MG63 (cell line): Measurements from ENCODE around the gene TTC6. TPM values are rescaled to one million over a fixed set of nuclear protein-coding genes. Genes with fewer than 3 reads are reported as not detected.

Experiments used
- DNase-seq: peaks from one replicate; pipeline ENCODE4 v3.0.0-alpha.2; 2020
- H3K27me3 ChIP-seq: fragments of 250-450 bp; sonication (Bioruptor Pico); 2 replicates; pipeline ENCODE4 v1.5.1; 2020; ENCODE audit warnings: mild to moderate bottlenecking, moderate library complexity
- H3K36me3 ChIP-seq: fragments of 250-450 bp; sonication (Bioruptor Pico); 2 replicates; pipeline ENCODE4 v1.5.1; 2020; ENCODE audit warnings: mild to moderate bottlenecking, moderate library complexity
- H3K4me3 ChIP-seq: fragments of 250-450 bp; sonication (Bioruptor Pico); 2 replicates; pipeline ENCODE4 v1.5.1; 2020; ENCODE audit warnings: mild to moderate bottlenecking, moderate library complexity
- H3K9me3 ChIP-seq: fragments of 250-450 bp; sonication (Bioruptor Pico); 2 replicates; pipeline ENCODE4 v1.5.1; 2020; ENCODE audit warnings: mild to moderate bottlenecking, moderate library complexity
- total RNA-seq: library from RNA; depleted of rRNA; stranded (reverse); fragments of >200 nt; shearing (Covaris generic); gene quantifications from 2 replicates; pipeline ENCODE4 v1.2.3, GENCODE V29; 2014; ENCODE audit warnings: low replicate concordance

Gene TTC6
- total RNA-seq, 1 experiment from 2014 or later = not detected

GRCh38 chr14:37602605-37603453 is 7.4 kb downstream of the TTC6 start:
- Histone ChIP-seq H3K36me3 (no peaks in the 10 kb centered on the region), H3K9me3 (no peaks in the 10 kb centered on the region), H3K27me3 (0 out of 2 replicates have a peak, but pooled peaks cover 6% of the 10 kb centered on the region), H3K4me3 (no peak overlapping the region)
- no peak for DNase-seq

DNA sequence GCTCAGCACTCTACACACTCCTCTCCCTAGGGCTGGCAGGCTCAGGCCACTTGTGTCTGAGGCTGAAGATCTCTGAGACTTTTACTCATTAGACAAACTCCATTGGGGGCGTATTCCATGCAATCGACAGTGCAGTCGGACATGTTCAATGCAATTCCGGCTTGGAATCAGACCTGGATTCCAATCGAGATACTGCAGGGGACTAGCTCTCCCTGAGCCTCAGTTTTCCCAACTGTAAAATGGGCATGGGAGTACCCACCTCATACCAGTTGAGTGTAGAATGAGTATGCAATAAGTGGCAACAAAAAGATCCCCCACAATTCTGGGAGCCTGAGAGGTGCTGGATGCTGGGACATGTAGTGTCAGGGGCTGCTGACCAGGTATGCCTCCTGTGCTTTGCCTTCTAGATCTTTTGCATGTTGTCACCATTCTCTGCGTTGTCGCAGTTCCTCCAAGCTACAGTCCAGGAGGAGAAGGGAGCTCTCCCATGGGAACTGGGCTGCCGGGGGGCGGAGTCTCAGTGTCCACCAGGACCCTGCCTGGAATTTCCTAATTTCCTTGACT is 8.3 kb downstream of the TTC6 start:
- Histone ChIP-seq H3K27me3 (0 out of 2 replicates have a peak, but pooled peaks cover 6% of the 10 kb centered on the region), H3K36me3 (no peaks in the 10 kb centered on the region), H3K9me3 (no peaks in the 10 kb centered on the region), H3K4me3 (no peak overlapping the region)
- DNase-seq = no peak

DNA sequence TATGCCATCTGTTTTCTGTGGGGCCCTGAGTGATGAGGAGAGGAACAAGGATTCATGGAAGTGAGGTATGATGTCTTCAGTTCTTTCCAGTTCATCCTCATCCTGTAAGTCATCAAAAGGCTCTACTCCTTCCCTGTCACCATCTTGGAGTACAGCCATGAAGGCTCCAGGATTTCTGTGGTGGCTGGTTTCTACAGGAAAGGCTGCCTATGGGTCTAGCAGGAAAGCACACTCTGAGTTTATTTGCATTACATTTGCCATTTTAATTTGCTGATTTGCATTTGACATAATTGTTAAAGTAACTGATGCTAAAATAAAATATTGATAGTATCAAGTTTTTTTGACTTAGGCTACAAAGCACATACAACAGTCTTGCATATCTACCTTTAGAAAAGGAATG is 11.2 kb downstream of the TTC6 start:
- Histone ChIP-seq H3K9me3 (no peaks in the 10 kb centered on the region), H3K36me3 (no peaks in the 10 kb centered on the region), H3K27me3 (0 out of 2 replicates have a peak, but pooled peaks cover 6% of the 10 kb centered on the region), H3K4me3 (no peak overlapping the region)
- DNase-seq = no peak

- DNase-seq = no peak
- Histone ChIP-seq H3K27me3 (0 out of 2 replicates have a peak, but pooled peaks cover 6% of the 10 kb centered on the region), H3K36me3 (no peaks in the 10 kb centered on the region), H3K4me3 (no peak overlapping the region), H3K9me3 (no peaks in the 10 kb centered on the region; the same call in 1 of the 2 replicates)
These were observed 13.2 kb downstream of the TTC6 start for GRCh38 chr14:37608649-37609048.

DNA sequence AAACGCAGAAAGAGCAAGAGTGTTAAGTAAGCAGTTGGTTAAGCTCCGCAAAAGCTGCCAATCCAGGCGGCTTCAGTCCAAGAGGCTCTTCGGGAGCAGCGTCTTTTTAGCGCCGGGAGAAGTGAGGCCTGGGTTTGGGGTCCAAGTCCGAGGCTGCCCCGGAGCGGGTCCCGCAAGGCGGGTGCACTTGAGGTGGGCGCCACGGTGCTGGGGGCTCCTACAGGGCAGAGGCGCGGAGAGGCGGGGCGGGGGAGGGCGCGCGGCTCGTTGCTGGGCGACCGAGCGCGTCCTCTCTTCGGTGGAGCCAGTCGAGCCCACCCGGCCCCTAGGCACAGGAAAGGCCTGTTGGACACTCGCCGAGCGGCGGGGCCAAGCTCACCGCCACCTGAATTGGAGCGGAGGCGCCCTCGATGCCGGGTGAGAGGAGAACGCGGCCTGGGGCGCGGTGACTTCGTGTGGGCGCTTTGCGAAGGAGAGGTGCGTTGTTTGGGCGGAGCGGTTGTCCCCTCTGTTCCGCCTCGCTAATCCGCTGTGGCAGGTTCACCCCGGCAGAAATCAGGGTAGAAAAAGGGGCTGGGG is 15.6 kb downstream of the TTC6 start:
- no peaks in the 10 kb centered on the region for H3K36me3 ChIP-seq
- no peak overlapping the region for H3K4me3 ChIP-seq
- peaks cover 9% of the 10 kb centered on the region; the same call in 1 of the 2 replicates for H3K9me3 ChIP-seq
- H3K27me3 ChIP-seq = no peaks in the 10 kb centered on the region
- DNase-seq = no peak

DNA sequence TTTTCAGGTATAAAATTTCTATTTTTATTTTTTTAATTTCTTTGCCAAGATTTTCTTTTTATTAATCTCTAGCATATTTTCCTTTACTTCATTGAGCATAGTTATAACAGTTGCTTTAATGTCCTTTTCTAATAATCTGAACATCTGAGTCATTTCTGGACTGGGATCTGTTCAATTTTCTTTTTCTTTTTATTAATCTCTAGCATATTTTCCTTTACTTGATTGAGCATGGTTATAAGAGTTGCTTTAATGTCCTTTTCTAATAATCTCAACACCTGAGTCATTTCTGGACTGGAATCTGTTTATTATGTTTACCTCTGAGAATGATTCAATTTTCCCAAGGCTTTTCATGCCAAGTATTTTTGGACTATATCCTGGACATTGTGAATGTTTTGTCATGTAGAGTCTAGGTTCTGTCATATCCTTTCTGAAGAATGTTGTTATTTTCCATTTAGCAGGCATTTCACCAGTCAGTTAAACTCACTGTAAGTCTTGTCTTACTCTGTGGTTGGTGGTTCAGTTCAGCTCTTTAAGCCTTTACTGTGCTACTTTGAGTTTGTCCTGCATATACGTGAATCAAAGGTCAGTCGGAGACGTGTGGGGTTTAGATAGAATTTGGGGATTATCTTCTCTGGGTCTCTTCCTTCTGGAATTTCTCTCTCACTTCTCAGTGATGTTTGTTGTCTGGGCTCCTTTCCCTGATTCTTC is 20.3 kb downstream of the TTC6 start:
- H3K4me3 ChIP-seq = no peak overlapping the region
- DNase-seq = no peak
- H3K9me3 ChIP-seq = peaks cover 11% of the 10 kb centered on the region; the same call in 1 of the 2 replicates
- H3K27me3 ChIP-seq = no peaks in the 10 kb centered on the region
- no peaks in the 10 kb centered on the region for H3K36me3 ChIP-seq

DNA sequence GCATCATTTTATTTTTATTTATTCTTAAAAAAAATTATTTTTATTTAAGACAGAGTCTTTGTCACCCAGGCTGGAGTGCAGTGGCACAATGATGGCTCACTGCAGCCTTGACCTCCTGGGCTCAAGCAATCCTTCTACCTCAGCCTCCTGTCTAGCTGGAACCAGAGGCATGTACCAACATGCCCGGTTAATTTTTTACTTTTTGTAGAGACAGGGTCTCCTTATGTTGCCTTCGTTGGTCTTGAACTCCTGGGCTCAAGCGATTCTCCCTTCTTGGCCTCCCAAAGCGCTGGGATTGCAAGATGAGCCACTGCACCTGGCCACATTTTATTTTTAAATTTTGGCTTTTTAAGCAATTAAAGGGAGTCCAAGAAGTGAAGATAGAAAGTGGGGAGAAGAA is 21.4 kb downstream of the TTC6 start:
- Histone ChIP-seq H3K9me3 (peaks cover 11% of the 10 kb centered on the region; the same call in 1 of the 2 replicates), H3K36me3 (no peaks in the 10 kb centered on the region), H3K4me3 (no peak overlapping the region), H3K27me3 (no peaks in the 10 kb centered on the region)
- DNase-seq = no peak

- DNase-seq = no peak
- H3K27me3 ChIP-seq = no peaks in the 10 kb centered on the region
- H3K4me3 ChIP-seq = no peak overlapping the region
- H3K36me3 ChIP-seq = no peaks in the 10 kb centered on the region
- H3K9me3 ChIP-seq = peaks cover 11% of the 10 kb centered on the region; the same call in 1 of the 2 replicates
These were observed 22.5 kb downstream of the TTC6 start for GRCh38 chr14:37617864-37618365.

DNA sequence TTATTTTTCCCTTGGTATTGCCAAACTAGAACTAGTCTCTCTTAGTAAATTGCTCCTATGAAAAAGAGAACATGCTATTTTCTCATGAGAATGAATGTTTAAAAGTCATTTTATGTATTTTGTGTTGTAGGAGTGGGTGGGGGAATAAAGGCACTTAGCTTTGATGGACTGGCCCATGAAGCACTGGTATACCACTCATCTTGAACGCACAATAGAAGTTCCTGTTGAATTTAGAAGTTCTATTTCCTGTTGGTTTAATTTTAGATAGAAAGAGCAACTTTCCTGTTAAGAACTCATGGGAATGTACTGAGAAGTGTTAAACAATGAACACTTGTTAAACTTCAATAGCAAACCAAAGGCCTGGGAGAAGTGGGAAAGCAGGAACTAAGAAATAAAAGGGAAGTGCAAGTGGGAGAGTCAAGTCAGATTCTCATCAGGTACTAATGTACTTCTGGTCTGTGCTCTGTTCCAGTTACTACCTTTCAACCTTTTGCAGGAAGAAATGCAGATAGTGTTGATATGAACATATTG is 23.1 kb downstream of the TTC6 start:
- Histone ChIP-seq H3K9me3 (peaks cover 11% of the 10 kb centered on the region; the same call in 1 of the 2 replicates), H3K27me3 (no peaks in the 10 kb centered on the region), H3K4me3 (no peak overlapping the region), H3K36me3 (no peaks in the 10 kb centered on the region)
- no peak for DNase-seq

DNA sequence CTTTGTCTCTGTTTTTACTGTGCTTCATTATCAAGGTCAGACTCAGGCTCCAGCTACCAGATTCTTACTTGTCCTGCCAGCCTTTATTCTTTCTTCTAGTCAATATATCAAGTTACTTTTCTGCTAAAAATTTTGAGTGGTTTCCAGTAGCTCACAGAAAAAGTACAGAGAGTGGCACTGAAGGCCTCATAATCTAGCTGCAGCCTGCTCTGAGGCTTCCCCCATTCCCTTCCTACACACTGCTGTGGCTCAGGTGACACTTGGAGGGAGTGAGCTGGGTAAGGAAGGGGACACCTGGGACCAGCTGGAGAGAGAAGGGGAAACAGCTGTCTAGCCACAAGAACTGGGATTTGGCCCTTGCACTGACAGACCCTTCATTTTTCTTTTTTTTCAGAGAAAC is 25.4 kb downstream of the TTC6 start:
- no peak for DNase-seq
- no peaks in the 10 kb centered on the region for H3K36me3 ChIP-seq
- no peak overlapping the region for H3K4me3 ChIP-seq
- no peaks in the 10 kb centered on the region for H3K27me3 ChIP-seq
- H3K9me3 ChIP-seq = 0 out of 2 replicates have a peak, but pooled peaks cover 4% of the 10 kb centered on the region

GRCh38 chr14:37622231-37622923 is 26.9 kb downstream of the TTC6 start:
- Histone ChIP-seq H3K9me3 (no peaks in the 10 kb centered on the region), H3K4me3 (no peak overlapping the region), H3K27me3 (no peaks in the 10 kb centered on the region), H3K36me3 (no peaks in the 10 kb centered on the region)
- no peak for DNase-seq

DNA sequence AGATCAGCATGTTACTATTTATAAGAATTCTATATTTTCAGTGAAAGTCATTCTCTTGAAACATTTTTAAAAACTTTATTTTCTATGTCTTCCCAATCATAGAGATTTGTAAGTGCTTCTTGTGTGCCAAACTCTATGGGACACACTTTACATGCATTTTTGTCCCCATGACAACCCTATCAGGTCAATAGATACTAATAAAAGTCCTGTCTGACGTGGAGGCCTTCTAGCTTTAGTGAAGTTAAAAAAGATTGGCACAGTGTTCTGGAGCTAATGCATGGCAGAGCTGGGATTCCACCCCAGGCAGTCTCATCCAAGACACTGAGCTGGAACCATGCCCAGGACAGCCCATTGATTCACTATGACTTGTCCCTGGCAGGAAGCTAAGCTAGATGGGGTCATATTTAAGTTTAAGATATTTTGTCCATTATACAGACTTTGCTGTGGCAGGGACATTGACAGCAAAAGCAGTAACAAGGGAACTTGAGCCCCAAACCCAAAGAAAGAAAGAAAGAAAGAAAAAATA is 28.1 kb downstream of the TTC6 start:
- Histone ChIP-seq H3K9me3 (no peaks in the 10 kb centered on the region), H3K4me3 (no peak overlapping the region), H3K36me3 (no peaks in the 10 kb centered on the region), H3K27me3 (no peaks in the 10 kb centered on the region)
- DNase-seq = peak; percentile 90

GRCh38 chr14:37623971-37624370 is 28.5 kb downstream of the TTC6 start:
- Histone ChIP-seq H3K4me3 (no peak overlapping the region), H3K9me3 (no peaks in the 10 kb centered on the region), H3K27me3 (no peaks in the 10 kb centered on the region), H3K36me3 (no peaks in the 10 kb centered on the region)
- DNase-seq = no peak

DNA sequence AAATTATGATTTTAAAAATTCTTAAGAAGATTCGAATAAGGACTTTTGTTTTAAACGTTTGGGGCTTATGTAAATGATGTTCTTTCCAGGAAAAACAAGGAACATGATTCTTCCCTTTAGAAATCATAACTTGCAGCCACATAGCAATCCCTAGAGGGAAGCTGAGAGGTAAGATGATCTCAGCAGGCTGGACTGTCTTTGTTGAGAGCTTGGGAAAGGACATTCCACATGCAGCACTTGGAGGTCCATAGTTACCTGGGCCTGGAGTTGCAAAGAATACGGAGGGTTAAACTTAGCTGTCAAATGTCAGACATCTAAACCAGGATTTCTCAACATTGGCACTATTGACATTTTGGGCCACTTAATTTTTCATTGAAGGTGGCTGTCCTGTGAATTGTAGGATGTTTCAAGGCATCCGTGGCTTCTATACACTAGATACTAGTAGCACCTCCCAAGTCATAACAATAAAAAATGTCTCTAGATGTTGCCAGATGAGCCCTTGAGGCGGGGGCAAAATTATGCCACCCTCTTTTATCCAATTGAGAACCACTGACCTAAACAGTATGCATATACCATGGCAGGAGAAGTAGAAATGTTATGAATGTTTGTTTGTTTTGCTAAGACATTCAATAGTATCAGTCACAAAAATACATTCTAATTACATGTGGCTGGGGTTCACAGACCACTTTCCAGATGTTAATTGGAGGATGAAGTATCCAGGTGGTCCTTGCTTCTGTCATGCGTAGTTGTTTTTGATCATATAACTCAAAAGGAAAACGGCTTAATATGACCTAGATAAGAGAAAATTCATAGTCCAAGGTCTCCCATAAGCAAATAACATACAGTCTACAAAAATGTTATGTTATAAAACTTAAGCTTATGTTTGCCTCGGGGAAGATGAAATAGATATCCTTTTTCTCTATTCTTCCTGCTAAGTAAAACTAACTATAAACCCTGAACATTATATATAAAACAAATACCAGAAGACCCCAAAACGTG is 30.5 kb downstream of the TTC6 start:
- no peaks in the 10 kb centered on the region for H3K9me3 ChIP-seq
- no peaks in the 10 kb centered on the region for H3K27me3 ChIP-seq
- H3K4me3 ChIP-seq = no peak overlapping the region
- H3K36me3 ChIP-seq = no peaks in the 10 kb centered on the region
- DNase-seq = no peak

- no peak for DNase-seq
- H3K36me3 ChIP-seq = no peaks in the 10 kb centered on the region
- H3K9me3 ChIP-seq = no peaks in the 10 kb centered on the region
- no peak overlapping the region for H3K4me3 ChIP-seq
- H3K27me3 ChIP-seq = no peaks in the 10 kb centered on the region
These were observed 41.9 kb downstream of the TTC6 start for GRCh38 chr14:37637341-37637740.
